ENCODE results near the gene PARD6G. TPM values are rescaled to one million over a fixed set of nuclear protein-coding genes. Genes with fewer than 3 reads are reported as not detected.

The PARD6G gene
- total RNA-seq, 1 donor from 2014 or later = 6.5 TPM

DNA sequence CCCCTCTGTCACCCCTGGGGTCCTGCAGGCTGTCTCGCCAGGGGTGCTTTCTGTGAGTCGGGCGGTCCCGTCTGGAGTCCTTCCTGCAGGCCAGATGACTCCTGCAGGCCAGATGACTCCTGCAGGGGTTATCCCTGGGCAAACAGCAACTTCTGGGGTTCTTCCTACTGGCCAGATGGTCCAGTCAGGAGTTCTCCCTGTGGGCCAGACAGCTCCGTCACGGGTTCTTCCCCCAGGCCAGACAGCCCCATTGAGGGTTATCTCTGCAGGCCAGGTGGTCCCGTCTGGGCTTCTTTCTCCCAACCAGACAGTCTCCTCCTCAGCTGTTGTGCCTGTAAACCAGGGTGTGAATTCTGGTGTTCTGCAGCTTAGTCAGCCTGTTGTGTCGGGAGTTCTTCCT lies 110.6 kb downstream of the PARD6G start:
- no peaks in the 10 kb centered on the region for H3K9me3 ChIP-seq
- intact Hi-C loops (cut with DNase I) = no loop called here
- H3K4me3 ChIP-seq = no peak overlapping the region
- no peak for ATAC-seq
- no peak for DNase-seq
- no peaks in the 10 kb centered on the region for H3K4me1 ChIP-seq
- no peaks in the 10 kb centered on the region for H3K27me3 ChIP-seq
- peaks cover 60% of the 10 kb centered on the region for H3K36me3 ChIP-seq
- H3K27ac ChIP-seq = no peak overlapping the region
- TF ChIP-seq, protein P1, sequence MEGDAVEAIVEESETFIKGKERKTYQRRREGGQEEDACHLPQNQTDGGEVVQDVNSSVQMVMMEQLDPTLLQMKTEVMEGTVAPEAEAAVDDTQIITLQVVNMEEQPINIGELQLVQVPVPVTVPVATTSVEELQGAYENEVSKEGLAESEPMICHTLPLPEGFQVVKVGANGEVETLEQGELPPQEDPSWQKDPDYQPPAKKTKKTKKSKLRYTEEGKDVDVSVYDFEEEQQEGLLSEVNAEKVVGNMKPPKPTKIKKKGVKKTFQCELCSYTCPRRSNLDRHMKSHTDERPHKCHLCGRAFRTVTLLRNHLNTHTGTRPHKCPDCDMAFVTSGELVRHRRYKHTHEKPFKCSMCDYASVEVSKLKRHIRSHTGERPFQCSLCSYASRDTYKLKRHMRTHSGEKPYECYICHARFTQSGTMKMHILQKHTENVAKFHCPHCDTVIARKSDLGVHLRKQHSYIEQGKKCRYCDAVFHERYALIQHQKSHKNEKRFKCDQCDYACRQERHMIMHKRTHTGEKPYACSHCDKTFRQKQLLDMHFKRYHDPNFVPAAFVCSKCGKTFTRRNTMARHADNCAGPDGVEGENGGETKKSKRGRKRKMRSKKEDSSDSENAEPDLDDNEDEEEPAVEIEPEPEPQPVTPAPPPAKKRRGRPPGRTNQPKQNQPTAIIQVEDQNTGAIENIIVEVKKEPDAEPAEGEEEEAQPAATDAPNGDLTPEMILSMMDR (IDR thresholded peaks at IDR 0.05) = no peak

DNA sequence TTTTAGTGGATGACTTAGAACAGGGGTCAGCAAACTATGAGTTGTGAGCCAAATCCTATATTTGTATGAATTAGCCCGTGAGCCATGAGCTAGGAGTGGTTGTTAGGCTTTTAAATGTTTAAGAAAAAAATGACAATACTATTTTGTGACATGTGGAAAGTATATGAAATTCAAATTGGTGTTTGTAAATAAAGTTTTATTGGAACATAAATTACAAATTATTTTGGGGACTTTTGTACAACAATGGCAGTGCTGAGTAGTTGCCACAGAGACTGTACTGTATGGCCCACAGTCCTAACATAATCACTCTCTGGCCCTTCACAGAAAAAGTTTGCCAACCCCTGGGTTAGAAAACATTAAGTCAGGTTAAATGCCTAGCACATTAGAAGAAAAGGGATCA lies 112.2 kb downstream of the PARD6G start:
- Histone ChIP-seq H3K4me3 (no peak overlapping the region), H3K27ac (no peak overlapping the region), H3K27me3 (no peaks in the 10 kb centered on the region), H3K36me3 (peaks cover 60% of the 10 kb centered on the region), H3K9me3 (no peaks in the 10 kb centered on the region), H3K4me1 (no peaks in the 10 kb centered on the region)
- ATAC-seq (no peak), DNase-seq (no peak)
- TF ChIP-seq, protein P1 (IDR thresholded peaks at IDR 0.05) = no peak
- intact Hi-C loops (cut with DNase I) = no loop called here

DNA sequence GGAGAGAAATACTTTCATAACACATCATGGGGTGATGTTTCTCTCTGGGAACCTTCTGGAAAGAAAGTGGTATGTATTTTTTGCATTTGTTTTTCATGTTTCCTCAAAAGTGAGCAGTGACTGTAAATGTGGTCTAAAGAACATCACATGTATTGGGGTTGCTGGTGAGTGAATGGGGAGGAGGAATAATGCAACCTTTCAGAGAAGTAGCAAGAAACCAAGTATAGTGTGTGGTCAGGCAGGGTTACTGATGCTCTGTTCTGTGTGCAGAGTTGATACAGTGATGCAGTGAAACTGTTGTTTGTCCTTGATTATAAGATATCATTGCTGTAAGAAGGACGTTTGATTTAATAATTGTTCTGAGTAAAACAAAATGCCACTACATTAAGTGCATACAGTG lies 114.2 kb downstream of the PARD6G start:
- TF ChIP-seq, protein P1 (IDR thresholded peaks at IDR 0.05) = no peak
- intact Hi-C loops (cut with DNase I) = no loop called here
- H3K9me3 ChIP-seq = no peaks in the 10 kb centered on the region
- H3K27ac ChIP-seq = no peak overlapping the region
- no peak overlapping the region for H3K4me3 ChIP-seq
- peaks cover 45% of the 10 kb centered on the region for H3K36me3 ChIP-seq
- ATAC-seq (no peak), DNase-seq (no peak)
- no peaks in the 10 kb centered on the region for H3K4me1 ChIP-seq
- no peaks in the 10 kb centered on the region for H3K27me3 ChIP-seq

DNA sequence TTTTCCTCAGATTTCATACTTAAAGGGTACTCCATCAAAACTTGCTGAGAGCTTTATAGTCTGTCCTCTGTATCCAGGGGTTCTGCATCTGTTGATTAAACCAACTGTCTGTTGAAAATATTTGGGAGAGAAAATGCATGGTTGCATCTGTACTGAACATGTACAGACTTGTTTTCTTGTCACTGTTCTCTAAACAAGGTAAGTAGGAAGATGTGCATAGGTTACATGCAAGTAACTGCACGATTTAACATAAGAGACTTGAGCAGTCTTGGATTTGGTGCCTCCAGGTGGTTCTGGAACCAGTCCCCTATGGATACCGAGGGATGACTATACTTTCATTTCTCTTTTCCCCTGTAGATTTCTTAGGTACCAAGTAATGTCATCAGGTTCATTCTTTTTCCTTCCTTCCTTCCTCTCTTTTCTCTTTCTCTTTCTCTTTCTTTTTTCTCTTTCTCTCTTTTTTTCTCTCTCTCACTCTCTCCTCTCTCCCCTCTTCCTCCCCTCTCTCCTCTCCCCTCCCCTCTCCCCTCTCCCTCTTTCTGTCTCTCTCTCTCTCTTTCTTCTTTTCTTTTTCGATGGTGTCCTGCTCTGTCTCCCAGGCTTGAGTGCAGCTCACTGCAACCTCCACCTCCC lies 115.0 kb downstream of the PARD6G start:
- ATAC-seq (no peak), DNase-seq (no peak)
- no peaks in the 10 kb centered on the region for H3K27me3 ChIP-seq
- no peak overlapping the region for H3K4me3 ChIP-seq
- H3K4me1 ChIP-seq = no peaks in the 10 kb centered on the region
- H3K36me3 ChIP-seq = peaks cover 37% of the 10 kb centered on the region
- TF ChIP-seq, protein P1 (IDR thresholded peaks at IDR 0.05) = no peak
- intact Hi-C loops (cut with DNase I) = no loop called here
- no peak overlapping the region for H3K27ac ChIP-seq
- H3K9me3 ChIP-seq = no peaks in the 10 kb centered on the region

DNA sequence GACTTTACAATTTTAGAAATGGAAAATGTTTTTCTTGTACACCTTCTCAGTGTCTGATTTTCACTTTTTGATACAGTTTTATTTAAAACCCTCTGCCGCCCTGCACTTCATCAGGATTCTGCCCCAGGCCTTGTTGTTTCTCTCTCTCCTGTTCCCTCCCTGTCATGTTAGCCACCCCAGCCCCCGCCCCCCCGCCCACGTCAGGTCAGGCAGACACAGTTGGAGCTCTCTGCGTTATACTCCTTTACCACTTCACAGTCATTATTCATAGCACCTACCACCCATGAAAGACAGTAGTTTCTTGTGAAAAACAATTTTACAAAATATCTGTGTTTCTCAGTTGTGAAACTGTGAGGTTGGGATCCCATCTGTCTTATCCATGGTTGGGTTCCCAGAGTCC lies 116.8 kb downstream of the PARD6G start:
- H3K27ac ChIP-seq = no peak overlapping the region
- H3K27me3 ChIP-seq = no peaks in the 10 kb centered on the region
- H3K4me1 ChIP-seq = no peaks in the 10 kb centered on the region
- TF ChIP-seq, protein P1 (IDR thresholded peaks at IDR 0.05) = no peak
- no peak overlapping the region for H3K4me3 ChIP-seq
- ATAC-seq (no peak), DNase-seq (no peak)
- no peaks in the 10 kb centered on the region for H3K9me3 ChIP-seq
- intact Hi-C loops (cut with DNase I) = no loop called here
- H3K36me3 ChIP-seq = peaks cover 20% of the 10 kb centered on the region

All from upper lobe of right lung (tissue), 1 donor.